Neuron (in vitro differentiated cells): ENCODE results near the gene ARHGAP31.
A peak's percentile ranks its signal among the peaks of the same experiment; 100 is the strongest.
"Not testable (repeated sequence)": the region's sequence is repeated elsewhere in the genome, so short reads cannot be mapped to it uniquely, and the experiment has no call there.

Source experiments
- H2AFZ ChIP-seq: one replicate; pipeline ENCODE4 v1.6.1; 2013; ENCODE audit warnings: low read depth, mild to moderate bottlenecking, inconsistent platforms, low read length, moderate library complexity
- H3K27me3 ChIP-seq: one replicate; pipeline ENCODE4 v1.6.1; 2013; ENCODE audit warnings: low read length; ENCODE audit not compliant: insufficient read depth
- H3K36me3 ChIP-seq: one replicate; pipeline ENCODE4 v1.6.1; 2013; ENCODE audit warnings: low read length; ENCODE audit not compliant: insufficient read depth
- H3K4me1 ChIP-seq: one replicate; pipeline ENCODE4 v1.6.1; 2013; ENCODE audit warnings: low read length; ENCODE audit not compliant: insufficient read depth
- H3K4me3 ChIP-seq: 2 replicates; pipeline ENCODE4 v1.5.1; 2013; ENCODE audit warnings: mild to moderate bottlenecking, low read length, moderate library complexity
- H3K9me3 ChIP-seq: one replicate; pipeline ENCODE4 v1.6.1; 2013; ENCODE audit warnings: low read length

ARHGAP31 gene

GRCh38 chr3:119315600-119316312 lies 21.6 kb downstream of the ARHGAP31 start:
- Histone ChIP-seq H3K36me3 (no peaks in the 10 kb centered on the region), H3K4me1 (no peaks in the 10 kb centered on the region), H3K9me3 (no peaks in the 10 kb centered on the region), H3K4me3 (no peak overlapping the region), H2AFZ (no peak overlapping the region), H3K27me3 (no peaks in the 10 kb centered on the region)

GRCh38 chr3:119316313-119316670 lies 22.1 kb downstream of the ARHGAP31 start:
- Histone ChIP-seq H3K4me1 (no peaks in the 10 kb centered on the region), H3K27me3 (no peaks in the 10 kb centered on the region), H3K36me3 (no peaks in the 10 kb centered on the region), H2AFZ (no peak overlapping the region), H3K4me3 (no peak overlapping the region), H3K9me3 (no peaks in the 10 kb centered on the region)

- Histone ChIP-seq H3K4me1 (peaks cover 2% of the 10 kb centered on the region), H2AFZ (no peak overlapping the region), H3K27me3 (no peaks in the 10 kb centered on the region), H3K9me3 (no peaks in the 10 kb centered on the region), H3K4me3 (no peak overlapping the region), H3K36me3 (no peaks in the 10 kb centered on the region)
These were observed 24.7 kb downstream of the ARHGAP31 start for GRCh38 chr3:119318876-119319275.

- no peaks in the 10 kb centered on the region for H3K27me3 ChIP-seq
- no peak overlapping the region for H3K4me3 ChIP-seq
- no peak overlapping the region for H2AFZ ChIP-seq
- no peaks in the 10 kb centered on the region for H3K36me3 ChIP-seq
- H3K4me1 ChIP-seq: peaks cover 2% of the 10 kb centered on the region
- no peaks in the 10 kb centered on the region for H3K9me3 ChIP-seq
These were observed 25.1 kb downstream of the ARHGAP31 start for GRCh38 chr3:119319311-119319710.

- not testable (repeated sequence) for H3K36me3 ChIP-seq, H3K4me1 ChIP-seq, H2AFZ ChIP-seq, H3K4me3 ChIP-seq, H3K9me3 ChIP-seq, H3K27me3 ChIP-seq
These were observed 26.6 kb downstream of the ARHGAP31 start for GRCh38 chr3:119320785-119321184.

- Histone ChIP-seq H3K36me3 (no peaks in the 10 kb centered on the region), H3K9me3 (no peaks in the 10 kb centered on the region), H3K4me1 (peaks cover 2% of the 10 kb centered on the region), H2AFZ (peak overlapping the region; percentile 60), H3K4me3 (peak overlapping the region; percentile 54), H3K27me3 (no peaks in the 10 kb centered on the region)
These were observed 28.0 kb downstream of the ARHGAP31 start for GRCh38 chr3:119322021-119322834.

GRCh38 chr3:119322835-119323722 lies 28.9 kb downstream of the ARHGAP31 start:
- Histone ChIP-seq H3K4me3 (peak overlapping the region; percentile 54), H3K4me1 (peaks cover 2% of the 10 kb centered on the region), H3K36me3 (no peaks in the 10 kb centered on the region), H3K9me3 (no peaks in the 10 kb centered on the region), H2AFZ (peak overlapping the region; percentile 60), H3K27me3 (no peaks in the 10 kb centered on the region)

- peak overlapping the region; percentile 60 for H2AFZ ChIP-seq
- H3K36me3 ChIP-seq: no peaks in the 10 kb centered on the region
- no peaks in the 10 kb centered on the region for H3K9me3 ChIP-seq
- peak overlapping the region; percentile 54 for H3K4me3 ChIP-seq
- H3K4me1 ChIP-seq: peaks cover 2% of the 10 kb centered on the region
- H3K27me3 ChIP-seq: no peaks in the 10 kb centered on the region
These were observed 29.5 kb downstream of the ARHGAP31 start for GRCh38 chr3:119323723-119324085.

GRCh38 chr3:119324899-119325298 lies 30.7 kb downstream of the ARHGAP31 start:
- H3K9me3 ChIP-seq: no peaks in the 10 kb centered on the region
- H3K36me3 ChIP-seq: no peaks in the 10 kb centered on the region
- H3K4me3 ChIP-seq: no peak overlapping the region
- H2AFZ ChIP-seq: no peak overlapping the region
- H3K27me3 ChIP-seq: no peaks in the 10 kb centered on the region
- H3K4me1 ChIP-seq: peaks cover 9% of the 10 kb centered on the region

GRCh38 chr3:119326976-119327375 lies 32.8 kb downstream of the ARHGAP31 start:
- Histone ChIP-seq H3K36me3 (no peaks in the 10 kb centered on the region), H3K9me3 (no peaks in the 10 kb centered on the region), H2AFZ (no peak overlapping the region), H3K4me3 (no peak overlapping the region), H3K27me3 (no peaks in the 10 kb centered on the region), H3K4me1 (peaks cover 8% of the 10 kb centered on the region)

GRCh38 chr3:119329551-119329950 lies 35.4 kb downstream of the ARHGAP31 start:
- no peaks in the 10 kb centered on the region for H3K36me3 ChIP-seq
- H3K27me3 ChIP-seq: no peaks in the 10 kb centered on the region
- H3K9me3 ChIP-seq: no peaks in the 10 kb centered on the region
- H3K4me3 ChIP-seq: no peak overlapping the region
- H3K4me1 ChIP-seq: peaks cover 7% of the 10 kb centered on the region
- no peak overlapping the region for H2AFZ ChIP-seq

GRCh38 chr3:119330181-119330580 lies 36.0 kb downstream of the ARHGAP31 start:
- Histone ChIP-seq H3K4me3 (no peak overlapping the region), H2AFZ (no peak overlapping the region), H3K9me3 (no peaks in the 10 kb centered on the region)

GRCh38 chr3:119330858-119331257 lies 36.7 kb downstream of the ARHGAP31 start:
- Histone ChIP-seq H3K4me1 (peaks cover 7% of the 10 kb centered on the region), H3K4me3 (no peak overlapping the region), H3K36me3 (no peaks in the 10 kb centered on the region), H2AFZ (no peak overlapping the region), H3K9me3 (no peaks in the 10 kb centered on the region), H3K27me3 (no peaks in the 10 kb centered on the region)

More at GRCh38 chr3:119330181-119330580, 36.0 kb downstream of the ARHGAP31 start:
- Histone ChIP-seq H3K4me1 (peaks cover 7% of the 10 kb centered on the region), H3K27me3 (no peaks in the 10 kb centered on the region), H3K36me3 (no peaks in the 10 kb centered on the region)
